ENCODE data around the gene GPS1. TPM values are rescaled to one million over a fixed set of nuclear protein-coding genes. Genes with fewer than 3 reads are reported as not detected.

Gene GPS1
- polyA plus RNA-seq, 1 of the 3 experiments (the other 2 are of a cell fraction): 264 TPM

- ChIA-PET POLR2A (interaction anchor here (0.8 to 1.0 kb wide), 2 partner anchors 45 to 52 kb away, joined by 3 read pairs; no protein-coding TSS in a partner anchor), CTCF (interaction anchor here (1.2 to 35.7 kb wide), 6 partner anchors 9 to 84 kb away, joined by 4 to 1216 read pairs (median 14); partner anchors contain the start of genes CENPX, LRRC45, MAFG and NOTUM)
- no peaks in the 10 kb centered on the region for H4K20me1 ChIP-seq (ENCODE audit: insufficient read depth)
Measured at GRCh38 chr17:82012261-82012639, 39.4 kb upstream of the GPS1 start.

DNA sequence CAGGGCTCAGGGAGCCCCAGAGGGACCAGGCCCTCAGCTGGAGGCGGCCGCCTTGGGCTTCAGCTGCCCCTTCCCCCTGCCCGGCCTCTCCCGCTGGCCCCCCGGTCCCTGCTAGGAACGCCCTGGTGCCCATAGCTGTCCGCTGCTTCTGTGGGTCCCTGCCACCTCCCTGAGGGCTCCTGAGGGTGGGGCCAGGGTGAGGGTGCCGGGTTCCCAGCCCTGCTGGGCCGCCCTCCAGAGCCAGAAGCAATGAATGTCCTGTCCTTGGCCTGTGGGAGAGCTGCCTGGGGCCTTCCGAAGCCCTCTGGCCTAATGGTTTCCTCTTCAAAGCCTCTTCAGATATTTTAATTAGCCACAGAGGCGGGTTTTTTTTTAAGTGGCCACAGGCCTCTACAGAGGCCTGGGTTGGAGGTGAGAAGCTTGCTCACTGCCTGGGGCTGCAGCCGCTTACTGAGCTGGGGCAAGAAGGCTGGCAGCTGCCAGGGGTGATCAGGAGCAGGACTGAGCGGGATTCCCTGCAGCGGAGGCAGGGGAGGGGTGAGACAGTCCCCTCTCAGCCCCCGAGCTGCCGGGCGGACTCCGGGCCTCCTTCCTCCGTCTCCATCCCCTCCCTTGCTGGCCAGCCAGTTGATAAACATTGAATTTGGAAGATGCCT is 38.9 kb upstream of the GPS1 start:
- peak; percentile 88 for DNase-seq
- Histone ChIP-seq H4K20me1 (ENCODE audit: insufficient read depth) (no peaks in the 10 kb centered on the region), H3K9me3 (no peaks in the 10 kb centered on the region), H3K79me2 (ENCODE audit: insufficient read depth) (no peaks in the 10 kb centered on the region), H3K27me3 (ENCODE audit: insufficient read depth) (no peaks in the 10 kb centered on the region), H3K27ac (ENCODE audit: low read depth in 2 of 2, low read length in 1 of 2) (peak overlapping the region in 1 of 2 experiments; percentile 82; a peak in 2 of 4 replicates), H3K9ac (no peak overlapping the region), H3K4me2 (no peak overlapping the region), H3K36me3 (replicated peaks in 1 of 2; ENCODE audit: control insufficient read depth in 1 of 2, insufficient read depth in 2 of 2, low read length in 1 of 2) (peaks cover 0 to 6% of the 10 kb centered on the region in 2 experiments), H3F3A (replicated peaks; ENCODE audit: insufficient read depth) (peaks cover 3% of the 10 kb centered on the region), H3K4me1 (ENCODE audit: control insufficient read depth in 1 of 2, insufficient read depth in 2 of 2, low read depth in 1 of 2, low read length in 1 of 2) (peaks cover 0 to 29% of the 10 kb centered on the region in 2 experiments; a peak in 1 of 4 replicates), H3K9me2 (no peaks in the 10 kb centered on the region), H3K4me3 (ENCODE audit: low read depth in 2 of 2, low read length in 1 of 2) (no peak overlapping the region), H2AFZ (ENCODE audit: low read depth) (no peak overlapping the region)
- ChIA-PET CTCF (interaction anchor here (0.6 to 35.7 kb wide), 11 partner anchors 9 to 143 kb away, joined by 3 to 1216 read pairs (median 6); partner anchors contain the start of genes CENPX, DCXR, LRRC45 and MAFG), POLR2A (interaction anchor here (0.6 to 1.0 kb wide), 4 partner anchors 34 to 85 kb away, joined by 3 to 4 read pairs (median 3); partner anchors contain the start of gene FASN)
- no peak for TF ChIP-seq RFX5 (IDR thresholded peaks at IDR 0.05; ENCODE audit: low read length)
- TF ChIP-seq SIN3A (IDR thresholded peaks at IDR 0.05; ENCODE audit: borderline replicate concordance, low read depth, low read length): no peak
- no peak for TF ChIP-seq RAD21 (IDR thresholded peaks at IDR 0.05; ENCODE audit: low read length)
- TF ChIP-seq, protein P1, sequence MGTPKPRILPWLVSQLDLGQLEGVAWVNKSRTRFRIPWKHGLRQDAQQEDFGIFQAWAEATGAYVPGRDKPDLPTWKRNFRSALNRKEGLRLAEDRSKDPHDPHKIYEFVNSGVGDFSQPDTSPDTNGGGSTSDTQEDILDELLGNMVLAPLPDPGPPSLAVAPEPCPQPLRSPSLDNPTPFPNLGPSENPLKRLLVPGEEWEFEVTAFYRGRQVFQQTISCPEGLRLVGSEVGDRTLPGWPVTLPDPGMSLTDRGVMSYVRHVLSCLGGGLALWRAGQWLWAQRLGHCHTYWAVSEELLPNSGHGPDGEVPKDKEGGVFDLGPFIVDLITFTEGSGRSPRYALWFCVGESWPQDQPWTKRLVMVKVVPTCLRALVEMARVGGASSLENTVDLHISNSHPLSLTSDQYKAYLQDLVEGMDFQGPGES (IDR thresholded peaks at IDR 0.05; ENCODE audit: low read depth, low read length): no peak
- no peak for TF ChIP-seq JUND (IDR thresholded peaks at IDR 0.05)
- TF ChIP-seq EP300 (IDR thresholded peaks at IDR 0.05; ENCODE audit: borderline replicate concordance in 1 of 2, low read depth in 1 of 2, low read length in 1 of 2): no peak
- TF ChIP-seq NRF1 (IDR thresholded peaks at IDR 0.05; ENCODE audit: low read depth, low read length): no peak
- no peak for TF ChIP-seq FOXM1 (IDR thresholded peaks at IDR 0.05; ENCODE audit: low read depth)
- no peak for TF ChIP-seq FOXJ3 (CRISPR knock-in tag; IDR thresholded peaks at IDR 0.05)
- no peak for TF ChIP-seq CTCF (IDR thresholded peaks at IDR 0.05)
- TF ChIP-seq MEF2A (IDR thresholded peaks at IDR 0.05; ENCODE audit: borderline replicate concordance, low read depth): no peak
- TF ChIP-seq RXRA (IDR thresholded peaks at IDR 0.05; ENCODE audit: borderline replicate concordance, low read depth): no peak
- no peak for TF ChIP-seq GATA2 (CRISPR knock-in tag; IDR thresholded peaks at IDR 0.05)
- no peak for TF ChIP-seq USF2 (IDR thresholded peaks at IDR 0.05; ENCODE audit: borderline replicate concordance, low read depth, low read length)
- TF ChIP-seq TEAD4 (IDR thresholded peaks at IDR 0.05; ENCODE audit: borderline replicate concordance, insufficient read depth): no peak
- TF ChIP-seq TCF12 (IDR thresholded peaks at IDR 0.05): no peak
- 78% methylated on average over 12 of the region's 19 CpGs for WGBS (ENCODE audit: low lambda C conversion rate)

More at GRCh38 chr17:82012261-82012639, 39.4 kb upstream of the GPS1 start:
- Histone ChIP-seq H2AFZ (ENCODE audit: low read depth) (no peak overlapping the region), H3K9me3 (no peaks in the 10 kb centered on the region), H3K9ac (no peak overlapping the region), H3K36me3 (replicated peaks in 1 of 2; ENCODE audit: control insufficient read depth in 1 of 2, insufficient read depth in 2 of 2, low read length in 1 of 2) (peaks cover 0 to 3% of the 10 kb centered on the region in 2 experiments), H3F3A (replicated peaks; ENCODE audit: insufficient read depth) (no peaks in the 10 kb centered on the region), H3K27me3 (ENCODE audit: insufficient read depth) (no peaks in the 10 kb centered on the region), H3K27ac (ENCODE audit: low read depth in 2 of 2, low read length in 1 of 2) (no peak overlapping the region; a peak in 1 of 4 replicates), H3K4me3 (ENCODE audit: low read depth in 2 of 2, low read length in 1 of 2) (no peak overlapping the region), H3K79me2 (ENCODE audit: insufficient read depth) (no peaks in the 10 kb centered on the region; the same call in 1 of the 2 replicates), H3K4me1 (ENCODE audit: control insufficient read depth in 1 of 2, insufficient read depth in 2 of 2, low read depth in 1 of 2, low read length in 1 of 2) (peaks cover 0 to 29% of the 10 kb centered on the region in 2 experiments; a peak in 2 of 4 replicates), H3K9me2 (no peaks in the 10 kb centered on the region), H3K4me2 (no peak overlapping the region)
- TF ChIP-seq JUND (IDR thresholded peaks at IDR 0.05) (no peak), TCF12 (IDR thresholded peaks at IDR 0.05) (no peak), CTCF (IDR thresholded peaks at IDR 0.05) (no peak)
- 95% methylated on average over 12 of the region's 20 CpGs for WGBS (ENCODE audit: low lambda C conversion rate)
- DNase-seq: no peak

All from SK-N-SH (cell line).